Neural progenitor cell (in vitro differentiated cells): ENCODE results near the gene VPS29. TPM values are rescaled to one million over a fixed set of nuclear protein-coding genes. Genes with fewer than 3 reads are reported as not detected.

Experiments used
- DNase-seq: peaks from one replicate; pipeline ENCODE4 v3.0.0-alpha.2; 2016; ENCODE audit warnings: low spot score
- H2AFZ ChIP-seq: fragments of 200-600 bp; sonication (generic); replicated peaks from 2 replicates; pipeline ENCODE4 v1.6.1; 2016; ENCODE audit warnings: antibody characterized with exemption
- H3F3A ChIP-seq: fragments of 200-600 bp; sonication (generic); 2 replicates; pipeline ENCODE4 v1.6.1; 2016; ENCODE audit warnings: antibody characterized with exemption, low read depth
- H3K27ac ChIP-seq: fragments of 200-600 bp; sonication (generic); 2 replicates; pipeline ENCODE4 v1.5.1; 2016; ENCODE audit warnings: mild to moderate bottlenecking
- H3K27me3 ChIP-seq: fragments of 200-600 bp; sonication (generic); 2 replicates; pipeline ENCODE4 v1.6.1; 2016; ENCODE audit warnings: mild to moderate bottlenecking, moderate library complexity
- H3K36me3 ChIP-seq: fragments of 200-600 bp; sonication (generic); 2 replicates; pipeline ENCODE4 v1.5.1; 2016
- H3K4me1 ChIP-seq: fragments of 200-600 bp; sonication (generic); 2 replicates; pipeline ENCODE4 v1.6.1; 2016; ENCODE audit warnings: mixed run types
- H3K4me2 ChIP-seq: fragments of 200-600 bp; sonication (generic); 2 replicates; pipeline ENCODE4 v1.6.1; 2016
- H3K4me3 ChIP-seq: fragments of 200-600 bp; sonication (generic); 2 replicates; pipeline ENCODE4 v1.5.1; 2016
- H3K79me2 ChIP-seq: fragments of 200-600 bp; sonication (generic); 2 replicates; pipeline ENCODE4 v1.6.1; 2016; ENCODE audit warnings: low read depth
- H3K9ac ChIP-seq: fragments of 200-600 bp; sonication (generic); 2 replicates; pipeline ENCODE4 v1.6.1; 2016
- H3K9me3 ChIP-seq: fragments of 200-600 bp; sonication (generic); 2 replicates; pipeline ENCODE4 v1.5.1; 2016; ENCODE audit warnings: low read depth
- H4K20me1 ChIP-seq: fragments of 200-600 bp; sonication (generic); 2 replicates; pipeline ENCODE4 v1.6.1; 2016; ENCODE audit warnings: low read depth
- H3K27ac Mint-ChIP-seq: 3 replicates; pipeline ENCODE4 v1.8.0; 2021; ENCODE audit warnings: mixed read lengths
- H3K27me3 Mint-ChIP-seq: 2 replicates; pipeline ENCODE4 v1.8.0; 2022; ENCODE audit warnings: low read depth, mild to moderate bottlenecking, inconsistent platforms, moderate library complexity, mixed read lengths; ENCODE audit not compliant: insufficient read depth
- H3K36me3 Mint-ChIP-seq: 3 replicates; pipeline ENCODE4 v1.8.0; 2021; ENCODE audit warnings: mixed read lengths
- H3K4me1 Mint-ChIP-seq: 3 replicates; pipeline ENCODE4 v1.8.0; 2021; ENCODE audit warnings: mixed read lengths
- H3K4me3 Mint-ChIP-seq: 3 replicates; pipeline ENCODE4 v1.8.0; 2021; ENCODE audit warnings: mild to moderate bottlenecking, moderate library complexity, mixed read lengths
- H3K9me3 Mint-ChIP-seq: 3 replicates; pipeline ENCODE4 v1.8.0; 2020; ENCODE audit warnings: mixed read lengths
- EZH2 ChIP-seq: fragments of 200-600 bp; sonication (generic); IDR thresholded peaks from 2 replicates; pipeline ENCODE4 v1.6.1; 2017; ENCODE audit warnings: antibody characterized with exemption, mild to moderate bottlenecking, moderate library complexity
- EZH2phosphoT487 ChIP-seq: fragments of 200-600 bp; sonication (generic); IDR thresholded peaks from 2 replicates; pipeline ENCODE4 v1.6.1; 2017; ENCODE audit warnings: antibody characterized with exemption
- total RNA-seq: library from RNA; depleted of rRNA; stranded (reverse); fragments of >200 nt; gene quantifications from 2 replicates; pipeline ENCODE4 v1.2.3, GENCODE V29; 2015; ENCODE audit warnings: low replicate concordance
- TF ChIP-seq, protein P1 (sequence below): fragments of 200-600 bp; sonication (generic); IDR thresholded peaks from 2 replicates; pipeline ENCODE4 v1.5.1; 2017; ENCODE audit warnings: antibody characterized with exemption, mild to moderate bottlenecking

The VPS29 gene
- total RNA-seq, 1 donor from 2014 or later, result 101 TPM

DNA sequence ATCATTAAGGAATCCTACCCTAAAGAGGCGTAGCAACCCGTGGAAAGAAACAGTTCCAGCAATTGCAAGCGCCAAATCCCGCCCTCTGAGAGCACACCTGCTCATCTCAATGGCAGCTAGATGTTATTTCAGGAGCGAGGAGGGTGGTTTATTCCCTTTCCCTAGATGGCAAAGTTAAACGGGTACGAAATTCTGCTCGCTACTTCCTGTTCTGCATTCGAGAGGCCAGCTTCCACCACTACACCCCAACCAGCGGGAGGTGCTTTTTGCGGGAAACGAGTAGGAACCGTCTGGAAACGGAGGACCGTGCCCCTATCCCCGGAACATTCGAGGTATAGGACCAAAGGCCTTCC lies 536 bp downstream of the VPS29 start:
- Mint-ChIP-seq H3K9me3 (peaks cover 10% of the 10 kb centered on the region), H3K4me3 (peak overlapping the region; percentile 99), H3K36me3 (peaks cover 11% of the 10 kb centered on the region), H3K27ac (peak overlapping the region; percentile 90), H3K27me3 (peaks cover 8% of the 10 kb centered on the region), H3K4me1 (peaks cover 18% of the 10 kb centered on the region)
- peaks cover 3% of the 10 kb centered on the region for H3K36me3 ChIP-seq
- peak overlapping the region; percentile 66 for H2AFZ ChIP-seq
- no peak for TF ChIP-seq EZH2phosphoT487
- TF ChIP-seq EZH2, result no peak
- TF ChIP-seq, protein P1, sequence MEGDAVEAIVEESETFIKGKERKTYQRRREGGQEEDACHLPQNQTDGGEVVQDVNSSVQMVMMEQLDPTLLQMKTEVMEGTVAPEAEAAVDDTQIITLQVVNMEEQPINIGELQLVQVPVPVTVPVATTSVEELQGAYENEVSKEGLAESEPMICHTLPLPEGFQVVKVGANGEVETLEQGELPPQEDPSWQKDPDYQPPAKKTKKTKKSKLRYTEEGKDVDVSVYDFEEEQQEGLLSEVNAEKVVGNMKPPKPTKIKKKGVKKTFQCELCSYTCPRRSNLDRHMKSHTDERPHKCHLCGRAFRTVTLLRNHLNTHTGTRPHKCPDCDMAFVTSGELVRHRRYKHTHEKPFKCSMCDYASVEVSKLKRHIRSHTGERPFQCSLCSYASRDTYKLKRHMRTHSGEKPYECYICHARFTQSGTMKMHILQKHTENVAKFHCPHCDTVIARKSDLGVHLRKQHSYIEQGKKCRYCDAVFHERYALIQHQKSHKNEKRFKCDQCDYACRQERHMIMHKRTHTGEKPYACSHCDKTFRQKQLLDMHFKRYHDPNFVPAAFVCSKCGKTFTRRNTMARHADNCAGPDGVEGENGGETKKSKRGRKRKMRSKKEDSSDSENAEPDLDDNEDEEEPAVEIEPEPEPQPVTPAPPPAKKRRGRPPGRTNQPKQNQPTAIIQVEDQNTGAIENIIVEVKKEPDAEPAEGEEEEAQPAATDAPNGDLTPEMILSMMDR, result no peak
- peaks cover 52% of the 10 kb centered on the region for H3K79me2 ChIP-seq
- peaks cover 11% of the 10 kb centered on the region for H3K27me3 ChIP-seq
- no peaks in the 10 kb centered on the region for H3K9me3 ChIP-seq
- H3K27ac ChIP-seq, result no peak overlapping the region
- peak overlapping the region; percentile 87 for H3K4me3 ChIP-seq
- peaks cover 16% of the 10 kb centered on the region for H4K20me1 ChIP-seq
- peaks cover 14% of the 10 kb centered on the region for H3F3A ChIP-seq
- peaks cover 11% of the 10 kb centered on the region for H3K4me1 ChIP-seq
- DNase-seq, result peak; percentile 46
- H3K9ac ChIP-seq, result peak overlapping the region; percentile 84
- peak overlapping the region; percentile 85 for H3K4me2 ChIP-seq

DNA sequence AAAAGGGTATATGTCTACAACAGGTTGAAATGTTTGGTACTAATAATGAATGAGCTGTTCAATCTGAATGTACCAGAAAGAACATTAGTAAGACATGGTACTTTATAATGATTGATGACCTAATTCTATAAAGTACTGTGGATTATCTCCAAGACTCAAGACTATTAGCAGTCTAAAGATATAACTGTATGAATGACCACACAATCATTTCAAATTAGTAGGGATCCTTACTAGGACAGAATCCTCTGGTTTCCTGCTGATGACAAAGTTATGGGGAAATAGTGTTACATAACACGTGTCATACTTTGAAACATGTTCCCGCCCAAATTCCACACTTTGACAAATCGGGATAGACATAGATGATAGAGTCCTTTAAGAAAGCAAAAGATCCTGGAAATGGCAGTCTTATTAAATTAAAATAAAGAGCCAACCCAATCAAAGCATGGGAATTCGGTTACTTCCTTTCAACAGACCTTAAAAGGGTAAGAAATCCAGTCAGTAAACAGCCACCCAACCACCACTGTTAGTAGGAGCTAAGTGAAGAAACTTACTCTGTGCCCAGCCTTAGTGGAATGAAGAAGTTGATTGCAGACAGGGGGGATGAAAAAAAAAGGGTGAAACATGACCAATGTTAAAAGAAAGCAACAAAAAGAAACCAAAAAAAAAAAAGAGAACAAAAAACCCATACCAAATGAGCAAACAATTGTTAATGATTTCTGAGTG lies 2.8 kb downstream of the VPS29 start:
- no peak for DNase-seq
- Mint-ChIP-seq H3K36me3 (peaks cover 14% of the 10 kb centered on the region), H3K4me3 (peak overlapping the region; percentile 57), H3K4me1 (peaks cover 18% of the 10 kb centered on the region), H3K9me3 (peaks cover 10% of the 10 kb centered on the region), H3K27me3 (peaks cover 8% of the 10 kb centered on the region), H3K27ac (no peak overlapping the region)
- Histone ChIP-seq H3K27ac (no peak overlapping the region), H3K4me1 (peaks cover 11% of the 10 kb centered on the region), H3K36me3 (peaks cover 5% of the 10 kb centered on the region), H4K20me1 (peaks cover 16% of the 10 kb centered on the region), H2AFZ (no peak overlapping the region), H3K9me3 (no peaks in the 10 kb centered on the region), H3K79me2 (peaks cover 54% of the 10 kb centered on the region), H3K9ac (no peak overlapping the region), H3F3A (peaks cover 18% of the 10 kb centered on the region), H3K4me2 (no peak overlapping the region), H3K4me3 (no peak overlapping the region), H3K27me3 (peaks cover 11% of the 10 kb centered on the region)
- TF ChIP-seq EZH2, result no peak
- TF ChIP-seq, protein P1, result no peak
- TF ChIP-seq EZH2phosphoT487, result no peak

DNA sequence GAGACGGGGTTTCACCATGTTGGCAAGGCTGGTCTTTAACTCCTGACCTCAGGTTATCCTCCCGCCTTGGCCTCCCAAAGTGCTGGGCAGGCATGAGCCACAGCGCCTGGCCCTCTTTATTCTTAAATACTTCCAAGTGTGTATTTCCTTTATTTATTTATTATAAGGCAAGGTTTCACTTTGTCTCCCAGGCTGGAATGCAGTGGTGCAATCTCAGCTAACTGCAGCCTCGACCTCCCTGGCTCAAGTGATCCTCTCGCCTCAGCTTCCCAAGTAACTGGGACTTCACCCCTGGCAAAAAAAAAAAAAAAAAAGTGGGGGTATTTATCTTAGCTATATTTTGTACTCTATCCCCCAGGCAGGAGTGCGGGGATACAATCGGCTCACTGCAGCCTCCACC lies 26.5 kb downstream of the VPS29 start:
- TF ChIP-seq, protein P1, result no peak
- TF ChIP-seq EZH2, result no peak
- no peak for TF ChIP-seq EZH2phosphoT487
- no peak overlapping the region for H3K9ac ChIP-seq
- peaks cover 14% of the 10 kb centered on the region for H3K79me2 ChIP-seq
- H3K9me3 ChIP-seq, result no peaks in the 10 kb centered on the region
- no peak for DNase-seq
- Mint-ChIP-seq H3K27ac (no peak overlapping the region), H3K27me3 (no peaks in the 10 kb centered on the region), H3K4me3 (no peak overlapping the region), H3K9me3 (peaks cover 2% of the 10 kb centered on the region), H3K4me1 (peaks cover 3% of the 10 kb centered on the region), H3K36me3 (peaks cover 10% of the 10 kb centered on the region)
- no peaks in the 10 kb centered on the region for H3K27me3 ChIP-seq
- no peak overlapping the region for H3K4me2 ChIP-seq
- H3F3A ChIP-seq, result no peaks in the 10 kb centered on the region
- no peaks in the 10 kb centered on the region for H3K4me1 ChIP-seq
- H4K20me1 ChIP-seq, result no peaks in the 10 kb centered on the region
- no peak overlapping the region for H3K27ac ChIP-seq
- no peak overlapping the region for H3K4me3 ChIP-seq
- no peak overlapping the region for H2AFZ ChIP-seq
- H3K36me3 ChIP-seq, result no peaks in the 10 kb centered on the region
